GM06990 (cell line): ENCODE data around the gene MYL12A.

Experiments used
- DNase-seq: peaks from one replicate; pipeline ENCODE4 v3.0.0-alpha.2; 2011; ENCODE audit not compliant: insufficient read length; ENCODE audit errors: extremely low read depth
- H3K27me3 ChIP-seq: replicated peaks from 2 replicates; pipeline ENCODE4 v1.6.0; 2011; ENCODE audit warnings: low read length; ENCODE audit not compliant: control insufficient read depth, insufficient read depth
- H3K36me3 ChIP-seq: 2 replicates; pipeline ENCODE4 v1.5.1; 2011; ENCODE audit warnings: low read length; ENCODE audit not compliant: control insufficient read depth, insufficient read depth
- H3K4me3 ChIP-seq: replicated peaks from 2 replicates; pipeline ENCODE4 v1.5.1; 2011; ENCODE audit warnings: low read depth, mild to moderate bottlenecking, control low read depth, low read length
- CTCF ChIP-seq: IDR thresholded peaks from 2 replicates; pipeline ENCODE4 v1.5.1; 2011; ENCODE audit warnings: low read length, control low read depth, mild to moderate bottlenecking, inconsistent platforms; ENCODE audit not compliant: insufficient read depth, poor library complexity, severe bottlenecking

Gene MYL12A

GRCh38 chr18:3252843-3253242 is 5.2 kb downstream of the MYL12A start:
- no peak overlapping the region for H3K4me3 ChIP-seq
- no peaks in the 10 kb centered on the region for H3K27me3 ChIP-seq
- TF ChIP-seq CTCF = no peak
- DNase-seq = no peak
- peaks cover 4% of the 10 kb centered on the region for H3K36me3 ChIP-seq

GRCh38 chr18:3254725-3255124 is 7.1 kb downstream of the MYL12A start:
- TF ChIP-seq CTCF = no peak
- no peak for DNase-seq
- H3K36me3 ChIP-seq = peaks cover 4% of the 10 kb centered on the region

GRCh38 chr18:3255611-3256165 is 8.1 kb downstream of the MYL12A start:
- Histone ChIP-seq H3K4me3 (no peak overlapping the region), H3K36me3 (peaks cover 4% of the 10 kb centered on the region), H3K27me3 (no peaks in the 10 kb centered on the region)
- no peak for DNase-seq
- TF ChIP-seq CTCF = no peak

More at GRCh38 chr18:3254725-3255124, 7.1 kb downstream of the MYL12A start:
- no peak overlapping the region for H3K4me3 ChIP-seq
- no peaks in the 10 kb centered on the region for H3K27me3 ChIP-seq

GRCh38 chr18:3256693-3257626 is 9.4 kb downstream of the MYL12A start:
- H3K27me3 ChIP-seq = no peaks in the 10 kb centered on the region
- H3K36me3 ChIP-seq = peaks cover 4% of the 10 kb centered on the region
- TF ChIP-seq CTCF = no peak
- peak; percentile 44 for DNase-seq
- no peak overlapping the region for H3K4me3 ChIP-seq

GRCh38 chr18:3257627-3258120 is 10.1 kb downstream of the MYL12A start:
- no peak for TF ChIP-seq CTCF
- no peaks in the 10 kb centered on the region for H3K27me3 ChIP-seq
- no peak overlapping the region for H3K4me3 ChIP-seq
- peaks cover 4% of the 10 kb centered on the region for H3K36me3 ChIP-seq
- DNase-seq = no peak
